Keratinocyte (primary cell): Measurements from ENCODE around the gene FBLN5. TPM values are rescaled to one million over a fixed set of nuclear protein-coding genes. Genes with fewer than 3 reads are reported as not detected.

ENCODE experiments used
- DNase-seq: peaks from one replicate; pipeline ENCODE4 v3.0.0-alpha.2; 2011; ENCODE audit warnings: low read depth, missing footprints, low spot score
- FAIRE-seq: peaks from 2 replicates; lab custom pipeline; 2011; peaks lifted over from hg19 to GRCh38; lab: Jason Lieb, UNC
- H2AFZ ChIP-seq: 2 replicates; pipeline ENCODE4 v1.6.0; 2012; ENCODE audit warnings: low read length, control low read depth, inconsistent platforms; ENCODE audit not compliant: control insufficient read depth
- H3K27ac ChIP-seq: 2 replicates; pipeline ENCODE4 v1.5.1; 2011; ENCODE audit warnings: low read length; ENCODE audit not compliant: control insufficient read depth, insufficient read depth
- H3K27me3 ChIP-seq: 3 replicates; pipeline ENCODE4 v1.6.0; 2011; ENCODE audit warnings: low read length; ENCODE audit not compliant: control insufficient read depth, insufficient read depth; ENCODE audit errors: extremely low read depth
- H3K36me3 ChIP-seq, 2 experiments: 2 replicates in 1 of 2; 3 replicates in 1 of 2; pipeline ENCODE4 v1.5.1; 2011; ENCODE audit warnings: low read length in 2 of 2, mild to moderate bottlenecking in 1 of 2; ENCODE audit not compliant: control insufficient read depth in 2 of 2, insufficient read depth in 2 of 2; ENCODE audit errors: extremely low read depth in 1 of 2
- H3K4me1 ChIP-seq: 3 replicates; pipeline ENCODE4 v1.5.1; 2011; ENCODE audit warnings: low read length; ENCODE audit not compliant: control insufficient read depth, insufficient read depth; ENCODE audit errors: extremely low read depth
- H3K4me2 ChIP-seq: 3 replicates; pipeline ENCODE4 v1.6.0; 2011; ENCODE audit warnings: low read depth, low read length; ENCODE audit not compliant: control insufficient read depth, insufficient read depth; ENCODE audit errors: extremely low read depth
- H3K4me3 ChIP-seq, 3 experiments: fragments of 200-600 bp in 1 of 3; sonication (generic) in 1 of 3; 2 replicates in 2 of 3; 3 replicates in 1 of 3; pipeline ENCODE4 v1.5.1; 2011 to 2016; ENCODE audit warnings: low read length in 3 of 3, mild to moderate bottlenecking in 3 of 3, control low read depth in 2 of 3, inconsistent platforms in 1 of 3, low read depth in 1 of 3, mixed read lengths in 1 of 3, mixed run types in 1 of 3, moderate library complexity in 1 of 3; ENCODE audit not compliant: control insufficient read depth in 2 of 3, insufficient read depth in 2 of 3; ENCODE audit errors: extremely low read depth in 1 of 3
- H3K79me2 ChIP-seq: 2 replicates; pipeline ENCODE4 v1.6.0; 2012; ENCODE audit warnings: low read length; ENCODE audit not compliant: control insufficient read depth, insufficient read depth
- H3K9ac ChIP-seq: 3 replicates; pipeline ENCODE4 v1.6.0; 2011; ENCODE audit warnings: low read length; ENCODE audit not compliant: control insufficient read depth, insufficient read depth; ENCODE audit errors: extremely low read depth
- H3K9me1 ChIP-seq: 3 replicates; pipeline ENCODE4 v1.6.0; 2011; ENCODE audit warnings: low read length; ENCODE audit not compliant: control insufficient read depth, insufficient read depth; ENCODE audit errors: extremely low read depth
- H3K9me3 ChIP-seq: 2 replicates; pipeline ENCODE4 v1.5.1; 2012; ENCODE audit warnings: low read depth, low read length; ENCODE audit not compliant: control insufficient read depth
- H4K20me1 ChIP-seq: 3 replicates; pipeline ENCODE4 v1.6.0; 2011; ENCODE audit warnings: low read length; ENCODE audit not compliant: control insufficient read depth, insufficient read depth; ENCODE audit errors: extremely low read depth
- EZH2 ChIP-seq: IDR thresholded peaks from one replicate; pipeline ENCODE4 v1.6.1; 2012; ENCODE audit warnings: inconsistent platforms, mild to moderate bottlenecking, low read length, moderate library complexity
- dilution Hi-C: fragments of 300-500 bp; cut with MboI; formaldehyde crosslinking; loops from one replicate; pipeline ENCODE4 v1.7.0; 2020; ENCODE audit warnings: low sequenced_read_pairs; ENCODE audit not compliant: extremely low pct_ligation_motif_present
- polyA plus RNA-seq, 5 experiments: library from polyadenylated mRNA; depleted of rRNA in 3 of 5; stranded (reverse) in 3 of 5; stranded (forward) in 1 of 5; unstranded in 1 of 5; fragments of >200 nt; gene quantifications; 1 replicate in 1 of 5; 2 replicates in 3 of 5; 3 replicates in 1 of 5; pipeline versions ENCODE4 v1.2.1 to v1.2.3, GENCODE V29; 2011 to 2012; ENCODE audit warnings: missing spikeins in 2 of 5, low read depth in 1 of 5, low replicate concordance in 1 of 5
- TF ChIP-seq, protein P1 (sequence below), 3 experiments: IDR thresholded peaks in 1 of 3; conservative IDR thresholded peaks in 1 of 3; optimal IDR thresholded peaks in 1 of 3; 2 replicates in 2 of 3; 3 replicates in 1 of 3; pipeline versions ENCODE3 to v1.5.1; 2011; ENCODE audit warnings: low read length in 3 of 3, mild to moderate bottlenecking in 3 of 3, moderate library complexity in 2 of 3, control low read depth in 1 of 3, inconsistent platforms in 1 of 3; ENCODE audit not compliant: insufficient read depth in 2 of 3; ENCODE audit errors: extremely low read depth in 1 of 3

FBLN5 gene
- polyA plus RNA-seq, 1 donor (not counting 4 experiments of a cell fraction or from before 2014, with no cell fraction given), result 0.10 TPM

DNA sequence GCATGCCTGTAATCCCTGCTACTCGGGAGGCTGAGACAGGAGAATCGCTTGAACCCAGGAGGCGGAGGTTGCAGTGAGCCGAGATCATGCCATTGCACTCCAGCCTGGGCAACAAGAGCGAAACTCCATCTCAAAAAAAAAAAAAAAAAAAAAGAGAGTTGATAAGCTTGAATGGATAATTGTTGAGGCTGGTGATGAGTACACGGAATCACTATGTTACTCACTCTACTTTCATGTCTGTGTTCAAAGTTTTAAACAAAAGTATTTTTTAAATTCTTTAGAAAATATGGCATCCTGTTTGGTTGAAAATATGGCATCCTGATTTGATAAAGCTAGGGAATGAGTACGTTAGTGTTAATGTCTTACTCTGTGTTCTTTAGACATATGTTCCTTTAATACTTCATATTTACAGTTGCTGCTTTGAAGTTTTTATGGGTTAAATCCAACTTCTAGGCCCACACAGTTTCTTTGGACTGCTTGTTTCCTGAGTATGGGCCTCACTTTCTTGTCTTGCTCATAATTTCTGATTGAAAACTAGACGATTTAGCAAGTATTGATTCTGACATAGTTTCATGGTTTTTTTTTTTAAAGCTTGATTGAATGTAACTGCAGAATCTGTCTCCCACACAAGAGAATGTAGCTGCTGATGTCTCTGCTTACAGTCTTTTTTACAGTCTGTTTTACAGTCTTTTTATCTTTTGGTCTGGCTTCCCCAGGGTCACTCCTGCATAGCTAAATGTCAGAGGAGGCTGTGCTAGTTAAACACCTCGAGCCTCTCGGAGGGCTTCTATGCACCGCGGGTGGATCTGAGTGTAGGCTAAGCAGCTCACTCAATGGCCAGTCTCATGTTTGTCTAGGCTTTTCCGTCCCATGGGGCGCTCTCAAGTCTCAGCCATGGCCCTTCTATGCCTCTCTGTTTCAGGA, 14.1 kb upstream of the FBLN5 start:
- dilution Hi-C loops, result no loop called here

DNA sequence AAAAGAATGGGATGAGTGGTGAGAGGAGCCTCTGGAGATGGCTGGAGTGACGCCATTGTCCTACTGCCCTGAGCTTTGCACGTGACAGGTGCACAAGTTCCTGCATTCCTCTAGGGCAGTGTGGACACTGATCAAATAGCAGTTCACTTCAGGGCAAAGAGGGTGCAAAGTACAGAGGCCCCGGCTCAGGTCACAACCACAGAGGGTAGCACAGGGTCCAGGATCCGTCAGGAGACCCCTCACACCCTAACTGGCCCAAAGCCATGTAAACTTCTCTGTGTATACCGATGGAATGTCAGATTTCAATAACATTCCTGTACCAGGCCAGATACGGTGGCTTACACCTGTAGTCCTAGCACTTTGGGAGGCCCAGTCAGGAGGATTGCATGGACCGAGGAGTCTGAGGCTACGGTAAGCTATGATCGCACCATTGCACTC, 10.4 kb upstream of the FBLN5 start:
- Histone ChIP-seq H4K20me1 (no peaks in the 10 kb centered on the region), H3K9me1 (no peaks in the 10 kb centered on the region), H3K27ac (no peak overlapping the region), H3K4me2 (no peak overlapping the region), H3K27me3 (no peaks in the 10 kb centered on the region), H3K9ac (no peak overlapping the region), H3K36me3 (no peaks in the 10 kb centered on the region), H3K4me3 (no peak overlapping the region), H3K4me1 (no peaks in the 10 kb centered on the region), H3K9me3 (no peaks in the 10 kb centered on the region), H2AFZ (no peak overlapping the region), H3K79me2 (no peaks in the 10 kb centered on the region)
- dilution Hi-C loops, result no loop called here
- FAIRE-seq, result no peak
- TF ChIP-seq EZH2, result no peak
- TF ChIP-seq, protein P1, sequence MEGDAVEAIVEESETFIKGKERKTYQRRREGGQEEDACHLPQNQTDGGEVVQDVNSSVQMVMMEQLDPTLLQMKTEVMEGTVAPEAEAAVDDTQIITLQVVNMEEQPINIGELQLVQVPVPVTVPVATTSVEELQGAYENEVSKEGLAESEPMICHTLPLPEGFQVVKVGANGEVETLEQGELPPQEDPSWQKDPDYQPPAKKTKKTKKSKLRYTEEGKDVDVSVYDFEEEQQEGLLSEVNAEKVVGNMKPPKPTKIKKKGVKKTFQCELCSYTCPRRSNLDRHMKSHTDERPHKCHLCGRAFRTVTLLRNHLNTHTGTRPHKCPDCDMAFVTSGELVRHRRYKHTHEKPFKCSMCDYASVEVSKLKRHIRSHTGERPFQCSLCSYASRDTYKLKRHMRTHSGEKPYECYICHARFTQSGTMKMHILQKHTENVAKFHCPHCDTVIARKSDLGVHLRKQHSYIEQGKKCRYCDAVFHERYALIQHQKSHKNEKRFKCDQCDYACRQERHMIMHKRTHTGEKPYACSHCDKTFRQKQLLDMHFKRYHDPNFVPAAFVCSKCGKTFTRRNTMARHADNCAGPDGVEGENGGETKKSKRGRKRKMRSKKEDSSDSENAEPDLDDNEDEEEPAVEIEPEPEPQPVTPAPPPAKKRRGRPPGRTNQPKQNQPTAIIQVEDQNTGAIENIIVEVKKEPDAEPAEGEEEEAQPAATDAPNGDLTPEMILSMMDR (optimal IDR thresholded peaks at IDR 0.05 in 1 of 3, IDR thresholded peaks at IDR 0.05 in 1 of 3, conservative IDR thresholded peaks at IDR 0.05 in 1 of 3; ENCODE audit: extremely low read depth in 1 of 3, insufficient read depth in 2 of 3, low read length in 3 of 3), result no peak
- DNase-seq, result no peak

More for the DNA sequence above, 14.1 kb upstream of the FBLN5 start:
- Histone ChIP-seq H4K20me1 (no peaks in the 10 kb centered on the region), H3K27ac (no peak overlapping the region), H3K4me3 (no peak overlapping the region), H3K4me2 (no peak overlapping the region), H3K79me2 (no peaks in the 10 kb centered on the region), H2AFZ (no peak overlapping the region), H3K9me3 (no peaks in the 10 kb centered on the region), H3K36me3 (no peaks in the 10 kb centered on the region), H3K27me3 (no peaks in the 10 kb centered on the region), H3K4me1 (no peaks in the 10 kb centered on the region), H3K9ac (no peak overlapping the region), H3K9me1 (no peaks in the 10 kb centered on the region)
- FAIRE-seq (no peak), DNase-seq (no peak)
- TF ChIP-seq EZH2, result no peak
- TF ChIP-seq, protein P1 (optimal IDR thresholded peaks at IDR 0.05 in 1 of 3, IDR thresholded peaks at IDR 0.05 in 1 of 3, conservative IDR thresholded peaks at IDR 0.05 in 1 of 3; ENCODE audit: extremely low read depth in 1 of 3, insufficient read depth in 2 of 3, low read length in 3 of 3), result no peak
